OCI-LY7 (cell line): ENCODE results near the gene ENG. TPM values are rescaled to one million over a fixed set of nuclear protein-coding genes. Genes with fewer than 3 reads are reported as not detected.
A peak's percentile ranks its signal among the peaks of the same experiment; 100 is the strongest.

Source experiments
- BruUV-seq: library from RNA; stranded (reverse); fragments of 400-500 nt; replicated peaks from 2 replicates; lab custom pipeline; 2021; lab: Mats Ljungman, UMichigan
- CTCF ChIA-PET: fragments of 300-600 bp; sonication (Branson Sonifier 250); formaldehyde crosslinking; loops from one replicate; lab custom pipeline; 2022; ENCODE audit warnings: antibody characterized with exemption; ENCODE audit not compliant: unreplicated experiment; lab: Charles Lee
- POLR2A ChIA-PET: fragments of 300-600 bp; sonication (Branson Sonifier 250); formaldehyde crosslinking; loops from one replicate; lab custom pipeline; 2022; ENCODE audit warnings: antibody characterized with exemption; lab: Charles Lee
- DNase-seq: peaks from one replicate; pipeline ENCODE4 v3.0.0-alpha.2; 2015; ENCODE audit warnings: low spot score
- H2AFZ ChIP-seq: fragments of 200-600 bp; sonication (generic), shearing (Covaris generic); 2 replicates; pipeline ENCODE4 v1.6.1; 2014; ENCODE audit warnings: mild to moderate bottlenecking, antibody characterized with exemption, low read length, moderate library complexity
- H3K27ac ChIP-seq: fragments of 200-600 bp; sonication (generic); 2 replicates; pipeline ENCODE4 v1.5.1; 2014; ENCODE audit warnings: mixed run types, low read depth, mild to moderate bottlenecking, moderate library complexity, low read length, inconsistent platforms; ENCODE audit not compliant: poor library complexity, severe bottlenecking
- H3K36me3 ChIP-seq: fragments of 200-600 bp; sonication (generic); 2 replicates; pipeline ENCODE4 v1.6.1; 2014; ENCODE audit warnings: mild to moderate bottlenecking, antibody characterized with exemption, low read length, moderate library complexity, mixed read lengths; ENCODE audit not compliant: insufficient read depth
- H3K4me1 ChIP-seq: fragments of 200-600 bp; sonication (generic); 2 replicates; pipeline ENCODE4 v1.5.1; 2014; ENCODE audit warnings: mild to moderate bottlenecking, low read length; ENCODE audit not compliant: insufficient read depth, poor library complexity, severe bottlenecking
- H3K4me2 ChIP-seq: fragments of 200-600 bp; sonication (generic); 2 replicates; pipeline ENCODE4 v1.6.1; 2014; ENCODE audit warnings: mild to moderate bottlenecking, low read length
- H3K4me3 ChIP-seq: fragments of 200-600 bp; sonication (generic); 2 replicates; pipeline ENCODE4 v1.5.1; 2014; ENCODE audit warnings: mild to moderate bottlenecking, low read depth, low read length; ENCODE audit not compliant: poor library complexity, severe bottlenecking
- H3K79me2 ChIP-seq: fragments of 200-600 bp; sonication (generic); 2 replicates; pipeline ENCODE4 v1.6.1; 2016; ENCODE audit warnings: low read depth, mild to moderate bottlenecking, low read length, moderate library complexity, mixed read lengths; ENCODE audit not compliant: insufficient read depth
- H3K9me2 ChIP-seq: fragments of 200-600 bp; sonication (generic); 2 replicates; pipeline ENCODE4 v1.6.1; 2016; ENCODE audit warnings: mild to moderate bottlenecking, low read length, mixed read lengths; ENCODE audit not compliant: insufficient read depth
- H3K9me3 ChIP-seq: fragments of 200-600 bp; sonication (generic); 2 replicates; pipeline ENCODE4 v1.6.1; 2014; ENCODE audit warnings: mild to moderate bottlenecking, mixed run types, low read length, mixed read lengths
- H4K20me1 ChIP-seq: fragments of 200-600 bp; sonication (generic); 2 replicates; pipeline ENCODE4 v1.6.1; 2014; ENCODE audit warnings: mild to moderate bottlenecking, antibody characterized with exemption, low read length, moderate library complexity, mixed read lengths; ENCODE audit not compliant: insufficient read depth
- EZH2phosphoT487 ChIP-seq: fragments of 200-600 bp; sonication (generic); IDR thresholded peaks from 2 replicates; pipeline ENCODE4 v1.6.1; 2018; ENCODE audit warnings: low read depth, borderline replicate concordance, mild to moderate bottlenecking, mixed run types, antibody characterized with exemption, low read length, moderate library complexity, mixed read lengths
- intact Hi-C: fragments of 100-400 bp; cut with micrococcal nuclease; formaldehyde crosslinking; loops from one replicate; pipeline ENCODE4 v1.10.0; 2022; ENCODE audit not compliant: unreplicated experiment
- total RNA-seq, 2 experiments: library from RNA; depleted of rRNA in 1 of 2; stranded (reverse); fragments of >200 nt in 1 of 2; shearing (Covaris generic) in 1 of 2; gene quantifications; 2 replicates each; pipeline ENCODE4 v1.2.3, GENCODE V29; 2014 to 2022
- TF ChIP-seq, protein P1 (sequence below): fragments of 200-600 bp; sonication (generic); conservative IDR thresholded peaks from 2 replicates; pipeline ENCODE4 v1.5.1; 2014; ENCODE audit warnings: mild to moderate bottlenecking, antibody characterized with exemption, low read length, moderate library complexity, mixed read lengths

ENG gene
- total RNA-seq, 2 experiments from 2014 or later = not detected

- BruUV-seq = TSS peak; percentile 92
- Histone ChIP-seq H2AFZ (no peak overlapping the region), H3K27ac (peak overlapping the region; percentile 95), H3K36me3 (peaks cover 33% of the 10 kb centered on the region), H3K79me2 (peaks cover 46% of the 10 kb centered on the region), H3K9me3 (no peaks in the 10 kb centered on the region), H4K20me1 (no peaks in the 10 kb centered on the region), H3K4me2 (peak overlapping the region; percentile 93), H3K9me2 (no peaks in the 10 kb centered on the region), H3K4me1 (peaks cover 70% of the 10 kb centered on the region), H3K4me3 (peak overlapping the region; percentile 88)
- peak; percentile 61 for DNase-seq
- intact Hi-C loops = loop anchor here (1.0 to 5.0 kb wide), 3 partner anchors 13 to 290 kb away; partner anchors contain the start of genes EEIG1, NAIF1 and SLC25A25
- CTCF ChIA-PET = no interaction called here
- POLR2A ChIA-PET = no interaction called here
- TF ChIP-seq EZH2phosphoT487 = no peak
- TF ChIP-seq, protein P1, sequence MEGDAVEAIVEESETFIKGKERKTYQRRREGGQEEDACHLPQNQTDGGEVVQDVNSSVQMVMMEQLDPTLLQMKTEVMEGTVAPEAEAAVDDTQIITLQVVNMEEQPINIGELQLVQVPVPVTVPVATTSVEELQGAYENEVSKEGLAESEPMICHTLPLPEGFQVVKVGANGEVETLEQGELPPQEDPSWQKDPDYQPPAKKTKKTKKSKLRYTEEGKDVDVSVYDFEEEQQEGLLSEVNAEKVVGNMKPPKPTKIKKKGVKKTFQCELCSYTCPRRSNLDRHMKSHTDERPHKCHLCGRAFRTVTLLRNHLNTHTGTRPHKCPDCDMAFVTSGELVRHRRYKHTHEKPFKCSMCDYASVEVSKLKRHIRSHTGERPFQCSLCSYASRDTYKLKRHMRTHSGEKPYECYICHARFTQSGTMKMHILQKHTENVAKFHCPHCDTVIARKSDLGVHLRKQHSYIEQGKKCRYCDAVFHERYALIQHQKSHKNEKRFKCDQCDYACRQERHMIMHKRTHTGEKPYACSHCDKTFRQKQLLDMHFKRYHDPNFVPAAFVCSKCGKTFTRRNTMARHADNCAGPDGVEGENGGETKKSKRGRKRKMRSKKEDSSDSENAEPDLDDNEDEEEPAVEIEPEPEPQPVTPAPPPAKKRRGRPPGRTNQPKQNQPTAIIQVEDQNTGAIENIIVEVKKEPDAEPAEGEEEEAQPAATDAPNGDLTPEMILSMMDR = no peak
Measured at GRCh38 chr9:127776924-127777289, 77.6 kb downstream of the ENG start.

DNA sequence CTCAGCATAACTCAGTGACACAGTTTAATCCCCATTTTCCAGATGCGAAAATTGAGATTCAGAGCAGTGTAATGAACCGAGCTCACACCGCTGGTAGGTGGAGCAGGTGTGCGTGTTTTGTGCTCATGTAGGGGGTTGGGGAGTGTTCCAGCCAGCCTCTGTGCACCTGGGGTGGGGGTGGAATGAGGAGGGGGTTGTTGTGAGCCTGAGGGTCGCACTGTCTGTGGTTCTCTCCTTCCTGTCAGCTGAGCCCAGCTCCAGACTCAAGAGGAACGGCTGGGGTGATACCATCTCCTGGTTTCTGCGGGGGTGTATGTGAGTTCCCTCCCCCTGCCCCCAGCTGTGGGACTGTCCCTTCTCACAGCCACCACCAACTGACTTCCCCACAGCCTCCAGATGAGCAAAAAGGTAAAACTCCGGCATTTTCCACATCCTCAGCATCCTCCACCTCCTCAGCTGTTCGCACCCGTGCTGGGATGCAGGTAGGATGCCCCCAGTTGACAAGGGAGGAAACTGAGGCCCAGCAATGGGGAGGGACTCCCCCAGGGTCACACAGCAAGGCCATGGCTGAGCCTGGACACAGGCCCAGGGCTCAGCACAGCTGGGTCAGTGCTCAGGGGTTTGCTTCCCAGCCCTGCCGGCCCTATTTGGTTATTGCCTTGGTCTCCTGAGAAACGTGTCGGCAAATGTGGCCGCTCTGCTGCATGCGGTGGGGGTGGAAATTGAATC, 78.1 kb downstream of the ENG start:
- Histone ChIP-seq H3K27ac (peak overlapping the region; percentile 95), H3K9me2 (no peaks in the 10 kb centered on the region), H3K79me2 (peaks cover 46% of the 10 kb centered on the region), H3K4me1 (peaks cover 69% of the 10 kb centered on the region), H3K36me3 (peaks cover 33% of the 10 kb centered on the region), H4K20me1 (no peaks in the 10 kb centered on the region), H2AFZ (no peak overlapping the region), H3K4me2 (peak overlapping the region; percentile 93), H3K4me3 (peak overlapping the region; percentile 88), H3K9me3 (no peaks in the 10 kb centered on the region)
- TF ChIP-seq EZH2phosphoT487 = no peak
- TF ChIP-seq, protein P1 = peak; percentile 31; the same call in 1 of the 2 replicates
- intact Hi-C loops = loop anchor here (1.0 to 5.0 kb wide), 3 partner anchors 12 to 291 kb away; partner anchors contain the start of genes EEIG1, NAIF1 and SLC25A25
- DNase-seq = peak; percentile 99
- BruUV-seq = no TSS peak
- CTCF ChIA-PET = no interaction called here
- POLR2A ChIA-PET = interaction anchor here (0.6 kb wide), 2 partner anchors 19 to 89 kb away, joined by 3 read pairs; no protein-coding TSS in a partner anchor

DNA sequence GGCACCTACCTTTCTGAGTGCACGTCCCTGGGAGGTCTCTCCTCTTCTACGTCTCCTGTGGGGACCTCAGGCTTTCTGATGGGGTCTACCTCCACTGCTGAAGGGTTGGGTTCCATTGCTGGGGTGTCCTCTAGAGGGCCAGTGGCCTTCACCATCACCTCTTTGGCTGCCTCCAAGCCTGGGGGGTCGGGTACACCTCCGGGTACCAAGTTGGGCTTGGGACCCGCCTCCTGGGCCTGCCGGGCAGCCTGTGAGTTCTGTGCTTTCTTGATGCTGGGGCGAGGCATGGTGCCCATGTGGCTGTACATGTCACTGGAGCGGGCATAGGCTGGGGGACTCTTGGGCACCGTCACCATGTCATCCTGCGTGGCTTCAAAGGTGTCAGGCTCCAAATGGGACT, 80.5 kb downstream of the ENG start:
- DNase-seq = no peak
- ChIA-PET CTCF (no interaction called here), POLR2A (no interaction called here)
- Histone ChIP-seq H3K36me3 (peaks cover 47% of the 10 kb centered on the region), H3K79me2 (peaks cover 52% of the 10 kb centered on the region), H3K4me1 (peaks cover 63% of the 10 kb centered on the region), H4K20me1 (0 out of 2 replicates have a peak, but pooled peaks cover 6% of the 10 kb centered on the region), H3K4me2 (no peak overlapping the region), H3K4me3 (no peak overlapping the region), H2AFZ (no peak overlapping the region), H3K9me3 (no peaks in the 10 kb centered on the region), H3K9me2 (no peaks in the 10 kb centered on the region), H3K27ac (no peak overlapping the region)
- no TSS peak for BruUV-seq
- intact Hi-C loops = no loop called here
- no peak for TF ChIP-seq EZH2phosphoT487
- TF ChIP-seq, protein P1 = no peak
